Tibial nerve (tissue), 4 donors: ENCODE results near the gene HSD17B14.

Source experiments
- CTCF ChIP-seq, 5 experiments: fragments of 200-600 bp in 3 of 5; fragments of 450-650 bp in 2 of 5; sonication (generic) in 3 of 5; IDR thresholded peaks; one replicate each; pipeline ENCODE4 v1.5.1; 2016 to 2019; ENCODE audit warnings: antibody characterized with exemption in 5 of 5, mild to moderate bottlenecking in 3 of 5, moderate library complexity in 2 of 5
- EP300 ChIP-seq, 2 donors: sonication (generic); formaldehyde crosslinking; IDR thresholded peaks; one replicate each; pipeline ENCODE4 v1.6.1; 2017; ENCODE audit warnings: antibody characterized with exemption in 2 of 2, mild to moderate bottlenecking in 1 of 2

- no peak for TF ChIP-seq CTCF (IDR thresholded peaks at IDR 0.05)
- TF ChIP-seq EP300 (IDR thresholded peaks at IDR 0.05), result no peak
These were observed 5.3 kb upstream of the HSD17B14 start for GRCh38 chr19:48841571-48841970.
